Stimulated activated CD4-positive, alpha-beta T cell treated with anti-CD3 and anti-CD28 coated beads, Interleukin-12 subunit alpha, Interleukin-12 subunit beta, amount 100 ng/mL, for 24 hours (primary cell): ENCODE results near the gene MFRP.

Source experiments
- DNase-seq, 2 experiments: peaks; one replicate each; pipeline ENCODE4 v3.0.0-alpha.2; 2020; ENCODE audit warnings: low read depth in 2 of 2

The MFRP gene

GRCh38 chr11:119359365-119360214 is 13.1 kb upstream of the MFRP start:
- DNase-seq: no peak

GRCh38 chr11:119357074-119357473 is 10.6 kb upstream of the MFRP start:
- DNase-seq: no peak

- peak; percentile 43 to 73 for DNase-seq
Observed at GRCh38 chr11:119356349-119357031, 10.0 kb upstream of the MFRP start.

- DNase-seq: no peak
Observed at GRCh38 chr11:119355091-119355843, 8.8 kb upstream of the MFRP start.

GRCh38 chr11:119352857-119353260 is 6.4 kb upstream of the MFRP start:
- no peak for DNase-seq

- DNase-seq: no peak
Observed at GRCh38 chr11:119351232-119351631, 4.7 kb upstream of the MFRP start.

GRCh38 chr11:119350302-119350701 is 3.8 kb upstream of the MFRP start:
- DNase-seq: no peak

- no peak for DNase-seq
Observed at GRCh38 chr11:119347940-119348605, 1.6 kb upstream of the MFRP start.

GRCh38 chr11:119347242-119347641 is 737 bp upstream of the MFRP start:
- no peak for DNase-seq

GRCh38 chr11:119345685-119346084 is 820 bp downstream of the MFRP start:
- DNase-seq: no peak

- no peak for DNase-seq
Observed at GRCh38 chr11:119344291-119345010, 2.1 kb downstream of the MFRP start.

- DNase-seq: no peak
Observed at GRCh38 chr11:119343726-119344125, 2.8 kb downstream of the MFRP start.

- no peak for DNase-seq
Observed at GRCh38 chr11:119342362-119343130, 4.0 kb downstream of the MFRP start.

- no peak for DNase-seq
Observed at GRCh38 chr11:119342023-119342300, 4.5 kb downstream of the MFRP start.

GRCh38 chr11:119341222-119342022 is 5.1 kb downstream of the MFRP start:
- DNase-seq: no peak

GRCh38 chr11:119340335-119341221 is 5.9 kb downstream of the MFRP start, which contains the start of gene C1QTNF5:
Gene C1QTNF5, minus strand, starts transcription at chr11:119340883. Its CDS starts 486 bp downstream, at chr11:119340397.
- no peak for DNase-seq

- no peak for DNase-seq
Observed at GRCh38 chr11:119339589-119340334, 6.7 kb downstream of the MFRP start.
